ES-I3 (cell line): Measurements from ENCODE around the gene TCF15.

Experiments
- H3K36me3 ChIP-seq: 2 replicates; pipeline ENCODE4 v1.6.1; 2013; ENCODE audit warnings: mild to moderate bottlenecking, low read length, control low read depth, moderate library complexity; ENCODE audit not compliant: insufficient read depth
- H3K4me1 ChIP-seq: 2 replicates; pipeline ENCODE4 v1.6.1; 2013; ENCODE audit warnings: mild to moderate bottlenecking, control low read depth, low read length; ENCODE audit not compliant: insufficient read depth
- H3K9ac ChIP-seq: 2 replicates; pipeline ENCODE4 v1.6.1; 2013; ENCODE audit warnings: low read depth, mild to moderate bottlenecking, low read length, moderate library complexity
- H3K9me3 ChIP-seq: 2 replicates; pipeline ENCODE4 v1.6.1; 2013; ENCODE audit warnings: mild to moderate bottlenecking, low read length, moderate library complexity; ENCODE audit not compliant: control insufficient read depth, insufficient read depth

The TCF15 gene

GRCh38 chr20:571754-572441, 38.2 kb downstream of the TCF15 start:
- Histone ChIP-seq H3K9me3 (no peaks in the 10 kb centered on the region), H3K4me1 (peaks cover 50% of the 10 kb centered on the region), H3K9ac (no peak overlapping the region; the same call in 1 of the 2 replicates), H3K36me3 (no peaks in the 10 kb centered on the region)

DNA sequence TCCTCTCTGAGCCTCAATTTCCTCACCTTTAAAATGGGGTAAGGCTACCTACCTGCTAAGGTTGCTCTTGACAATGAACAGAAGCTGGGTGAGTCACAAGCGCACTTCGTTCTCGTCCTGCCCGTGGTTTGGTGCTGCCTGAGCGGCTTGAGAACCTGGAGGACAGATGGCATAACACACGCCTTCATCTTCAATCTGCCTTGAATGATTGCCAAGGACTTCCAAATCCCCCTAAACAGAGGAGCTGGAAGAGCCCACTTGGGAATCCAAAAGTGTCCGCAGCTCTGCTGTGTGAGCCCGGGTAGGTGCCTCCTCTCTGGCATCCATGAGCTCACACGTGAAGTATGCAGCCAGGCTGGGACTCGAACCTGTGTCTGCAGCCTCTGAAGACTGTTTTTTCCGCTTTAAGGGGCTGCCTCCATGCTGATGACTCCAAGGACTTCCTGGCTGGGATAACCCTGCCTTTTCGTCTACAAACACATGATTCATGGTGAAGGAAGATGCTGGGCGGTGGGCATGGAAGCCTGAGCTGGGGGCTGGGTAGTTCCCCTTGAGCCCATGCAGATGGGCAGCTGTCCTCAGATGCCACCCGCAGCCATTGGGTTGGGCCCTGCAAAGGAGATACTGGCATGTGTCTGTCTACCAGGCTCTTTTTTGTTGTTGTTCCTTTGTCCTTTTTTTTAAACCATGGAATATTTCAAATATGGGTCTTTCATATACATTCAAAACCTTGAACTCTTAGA, 41.3 kb downstream of the TCF15 start:
- Histone ChIP-seq H3K9me3 (no peaks in the 10 kb centered on the region), H3K4me1 (peaks cover 34% of the 10 kb centered on the region), H3K36me3 (no peaks in the 10 kb centered on the region), H3K9ac (no peak overlapping the region)

DNA sequence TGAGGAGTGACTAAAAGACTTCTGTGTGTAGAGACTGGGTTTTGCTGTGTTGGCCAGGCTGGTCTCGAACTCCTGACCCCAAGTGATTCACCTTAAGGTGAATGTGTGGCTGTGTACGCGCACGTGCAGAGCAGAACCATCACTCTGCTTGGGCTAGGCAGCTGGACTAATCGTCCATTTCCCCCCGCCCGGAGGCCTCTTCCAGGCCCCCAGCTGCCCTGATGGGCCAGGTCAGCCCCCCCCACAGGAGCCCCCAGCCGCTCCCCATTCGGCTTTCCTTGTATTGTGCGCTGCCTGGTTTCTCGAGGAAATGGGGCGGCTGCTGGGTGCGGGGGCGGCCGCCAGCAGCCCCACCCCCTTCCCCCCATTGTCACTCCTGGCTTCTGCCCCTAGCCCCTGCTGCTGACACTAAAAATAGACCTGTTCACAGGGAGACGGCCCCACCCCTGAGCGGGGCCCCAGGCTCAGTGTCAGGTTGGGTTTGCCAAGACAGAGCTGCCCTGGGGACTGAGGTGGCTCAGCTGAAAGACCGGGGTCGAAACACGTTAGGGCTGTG, 41.9 kb downstream of the TCF15 start:
- Histone ChIP-seq H3K4me1 (peaks cover 30% of the 10 kb centered on the region), H3K36me3 (no peaks in the 10 kb centered on the region), H3K9ac (no peak overlapping the region), H3K9me3 (no peaks in the 10 kb centered on the region)

DNA sequence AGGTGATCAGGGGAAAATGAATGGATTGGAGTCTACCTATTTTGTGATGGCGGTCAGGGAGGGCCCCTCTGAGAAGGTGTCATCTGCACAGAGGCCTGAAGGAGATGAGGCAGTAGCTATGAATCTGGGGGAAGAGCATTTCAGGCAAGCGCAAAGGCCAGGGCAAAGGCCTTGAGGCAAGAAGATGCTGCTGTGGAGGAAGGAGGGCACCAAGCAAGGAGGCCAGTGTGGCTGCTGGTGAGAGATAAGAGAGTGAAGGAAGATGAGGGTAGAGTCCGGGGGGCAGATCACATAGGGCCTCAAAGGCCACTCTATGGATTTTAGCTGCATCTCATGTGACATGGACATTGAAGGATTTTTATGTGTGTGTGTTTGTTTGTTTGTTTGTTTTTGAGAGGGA, 45.9 kb downstream of the TCF15 start:
- Histone ChIP-seq H3K4me1 (peaks cover 14% of the 10 kb centered on the region), H3K9me3 (no peaks in the 10 kb centered on the region), H3K9ac (no peak overlapping the region), H3K36me3 (no peaks in the 10 kb centered on the region)

GRCh38 chr20:563187-563586, 46.9 kb downstream of the TCF15 start:
- Histone ChIP-seq H3K4me1 (peaks cover 5% of the 10 kb centered on the region; the same call in 1 of the 2 replicates), H3K36me3 (no peaks in the 10 kb centered on the region), H3K9ac (no peak overlapping the region), H3K9me3 (no peaks in the 10 kb centered on the region)

DNA sequence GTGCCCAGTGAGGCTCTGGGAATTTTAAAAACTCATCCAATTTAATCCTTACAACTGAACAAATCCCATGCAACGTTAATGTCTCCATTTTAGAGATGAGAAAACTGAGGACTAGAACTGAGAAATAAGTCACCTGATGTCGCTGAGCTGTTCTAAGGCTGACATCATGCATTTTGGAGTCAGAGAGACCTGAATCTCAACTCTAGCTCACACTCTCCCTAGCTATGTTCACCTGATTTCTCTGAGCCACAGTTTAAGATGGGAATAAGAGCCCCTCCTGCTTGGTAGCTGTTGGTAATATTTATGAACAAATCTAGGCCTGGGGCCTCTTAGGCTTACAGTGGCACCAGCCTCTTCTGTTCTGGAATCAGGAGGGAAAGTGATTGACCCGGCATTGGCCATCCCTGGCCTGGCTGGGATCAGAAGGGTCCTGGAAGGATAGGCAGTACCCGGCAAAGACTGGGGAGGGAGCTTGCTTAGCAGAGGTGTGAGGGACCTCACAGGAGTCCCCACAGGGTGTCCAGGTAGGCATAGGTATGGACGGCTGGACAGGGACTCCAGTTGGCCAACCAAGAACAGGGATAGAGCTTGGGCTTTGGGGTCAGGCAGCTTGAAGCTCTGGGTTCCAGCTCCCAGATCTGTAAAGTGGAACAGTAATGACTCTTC, 47.7 kb downstream of the TCF15 start:
- Histone ChIP-seq H3K9me3 (no peaks in the 10 kb centered on the region), H3K36me3 (no peaks in the 10 kb centered on the region), H3K9ac (no peak overlapping the region), H3K4me1 (peaks cover 1% of the 10 kb centered on the region; the same call in 1 of the 2 replicates)

GRCh38 chr20:561437-562231, 48.5 kb downstream of the TCF15 start:
- Histone ChIP-seq H3K9ac (no peak overlapping the region), H3K36me3 (no peaks in the 10 kb centered on the region), H3K9me3 (no peaks in the 10 kb centered on the region), H3K4me1 (no peaks in the 10 kb centered on the region)

DNA sequence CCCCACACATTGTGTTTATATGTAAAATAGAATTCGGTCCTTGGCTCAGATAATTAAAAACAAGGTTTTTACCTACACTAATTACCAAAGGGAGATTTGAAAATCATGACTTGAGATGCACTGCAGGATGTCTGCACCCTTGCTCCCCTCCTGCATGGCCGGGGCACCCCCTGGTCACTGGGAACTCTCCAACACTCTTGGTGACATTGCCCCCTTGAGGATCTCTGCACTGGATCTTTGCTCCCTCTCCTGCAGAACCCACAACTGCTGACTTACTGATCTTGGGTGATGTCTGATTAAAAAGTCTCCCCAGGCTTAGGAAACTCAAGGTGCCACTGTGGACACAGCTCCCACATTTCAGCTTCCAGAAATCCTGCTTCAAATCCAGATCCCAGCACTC, 49.4 kb downstream of the TCF15 start:
- Histone ChIP-seq H3K9me3 (no peaks in the 10 kb centered on the region), H3K9ac (no peak overlapping the region), H3K4me1 (no peaks in the 10 kb centered on the region), H3K36me3 (no peaks in the 10 kb centered on the region)

- Histone ChIP-seq H3K9ac (no peak overlapping the region), H3K9me3 (no peaks in the 10 kb centered on the region), H3K4me1 (no peaks in the 10 kb centered on the region), H3K36me3 (no peaks in the 10 kb centered on the region)
Measured at GRCh38 chr20:558117-558516, 52.0 kb downstream of the TCF15 start.

- Histone ChIP-seq H3K9ac (no peak overlapping the region), H3K4me1 (no peaks in the 10 kb centered on the region)
Measured at GRCh38 chr20:556984-557383, 53.1 kb downstream of the TCF15 start.

DNA sequence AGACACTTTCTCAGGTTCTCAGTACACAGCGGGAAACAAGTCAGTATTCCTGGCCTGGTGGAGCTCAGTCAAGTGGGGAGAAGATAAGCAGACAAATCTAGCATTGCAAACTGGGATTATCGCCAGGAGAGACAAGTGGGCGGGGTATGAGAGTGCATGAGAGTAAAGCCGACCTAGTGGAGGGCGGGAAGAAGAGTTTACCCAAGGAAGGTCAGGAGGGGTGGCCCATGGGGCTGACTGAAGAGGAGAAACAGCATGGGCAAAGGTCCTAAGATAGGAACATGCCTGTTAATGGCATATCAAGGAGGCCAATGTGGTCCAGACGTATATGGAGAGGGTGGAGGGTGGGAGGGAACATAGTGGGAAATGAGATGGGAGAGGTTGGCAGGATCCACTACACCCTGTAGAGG, 54.1 kb downstream of the TCF15 start:
- Histone ChIP-seq H3K4me1 (no peaks in the 10 kb centered on the region), H3K36me3 (no peaks in the 10 kb centered on the region), H3K9ac (no peak overlapping the region), H3K9me3 (no peaks in the 10 kb centered on the region)

More at GRCh38 chr20:556984-557383, 53.1 kb downstream of the TCF15 start:
- Histone ChIP-seq H3K9me3 (no peaks in the 10 kb centered on the region), H3K36me3 (no peaks in the 10 kb centered on the region)
